Measurements from ENCODE around the gene TBC1D9B.

- TF ChIP-seq CTCF (IDR thresholded peaks at IDR 0.05; ENCODE audit: low read depth, low read length), result no peak
- no peak for TF ChIP-seq EZH2phosphoT487 (IDR thresholded peaks at IDR 0.05; ENCODE audit: low read depth)
Measured at GRCh38 chr5:179864686-179865085, 43.0 kb downstream of the TBC1D9B start.
